ENCODE data around the gene NPAS3. TPM values are rescaled to one million over a fixed set of nuclear protein-coding genes. Genes with fewer than 3 reads are reported as not detected.

NPAS3 gene
- total and polyA plus RNA-seq, 2 of the 8 experiments (the other 6 are each of a cell fraction or from before 2014, with no cell fraction given), result 0.11 to 0.60 TPM

GRCh38 chr14:33776871-33777270 lies 838.2 kb downstream of the NPAS3 start:
- Histone ChIP-seq H3K36me3 (ENCODE audit: control insufficient read depth in 2 of 4, insufficient read depth in 4 of 4, low read length in 3 of 4) (no peaks in the 10 kb centered on the region), H3K79me2 (ENCODE audit: control insufficient read depth in 1 of 2, insufficient read depth in 2 of 2, low read length in 2 of 2) (no peaks in the 10 kb centered on the region), H4K8ac (ENCODE audit: extremely low read depth, insufficient read depth, low read length) (no peak overlapping the region), H2BK12ac (ENCODE audit: low read depth, low read length) (no peak overlapping the region), H3K14ac (ENCODE audit: insufficient read length) (no peak overlapping the region), H2BK15ac (ENCODE audit: low read length) (no peak overlapping the region), H2BK20ac (ENCODE audit: low read length) (no peak overlapping the region), H3K4me2 (ENCODE audit: insufficient read depth in 1 of 2, low read depth in 2 of 2, low read length in 2 of 2) (no peak overlapping the region; a peak in 1 of 4 replicates), H3K56ac (replicated peaks; ENCODE audit: insufficient read length, low read depth, low read length) (no peak overlapping the region), H3K9me3 (ENCODE audit: insufficient read depth in 2 of 2, low read depth in 1 of 2, low read length in 1 of 2) (no peaks in the 10 kb centered on the region), H3K79me1 (ENCODE audit: low read depth, low read length) (no peaks in the 10 kb centered on the region), H2BK5ac (ENCODE audit: low read depth, low read length) (no peak overlapping the region), H3K27ac (ENCODE audit: low read depth, low read length) (no peak overlapping the region), H4K91ac (replicated peaks; ENCODE audit: insufficient read length, low read length) (no peak overlapping the region), H3K23me2 (ENCODE audit: low read depth, low read length) (no peaks in the 10 kb centered on the region), H2AK5ac (ENCODE audit: low read depth, low read length) (no peak overlapping the region), H3K27me3 (replicated peaks in 1 of 4; ENCODE audit: control insufficient read depth in 3 of 4, extremely low read depth in 1 of 4, insufficient read depth in 3 of 4, low read length in 3 of 4) (no peaks in the 10 kb centered on the region), H3K18ac (ENCODE audit: extremely low read depth, low read length) (no peak overlapping the region), H4K20me1 (replicated peaks in 1 of 2; ENCODE audit: control insufficient read depth in 1 of 2, insufficient read depth in 2 of 2, low read length in 2 of 2) (no peaks in the 10 kb centered on the region), H3K4ac (replicated peaks; ENCODE audit: insufficient read length, low read depth, low read length) (no peak overlapping the region), H3K23ac (ENCODE audit: insufficient read length) (no peak overlapping the region), H4K5ac (ENCODE audit: insufficient read length, low read depth, low read length) (no peak overlapping the region), H3K4me1 (replicated peaks in 1 of 4; ENCODE audit: control insufficient read depth in 3 of 4, insufficient read depth in 4 of 4, low read length in 3 of 4) (peaks cover 0 to 11% (median 0%) of the 10 kb centered on the region in 4 experiments; a peak in 2 of 7 replicates), H2BK120ac (replicated peaks; ENCODE audit: low read depth, low read length) (no peak overlapping the region), H2AFZ (ENCODE audit: low read length) (no peak overlapping the region), H3K4me3 (ENCODE audit: extremely low read depth in 1 of 4, insufficient read depth in 2 of 4, low read depth in 3 of 4, low read length in 4 of 4) (no peak overlapping the region), H3K9ac (replicated peaks in 1 of 4; ENCODE audit: extremely low read depth in 1 of 4, low read depth in 3 of 4, low read length in 3 of 4) (no peak overlapping the region)
- ChIA-PET POLR2A (ENCODE audit: partially characterized antibody) (no interaction called here), CTCF (ENCODE audit: partially characterized antibody) (interaction anchor here (0.9 to 1.1 kb wide), 2 partner anchors 12 to 16 kb away, joined by 3 to 4 read pairs; no protein-coding TSS in a partner anchor)
- DNase-seq (ENCODE audit: low read depth in 1 of 2, low spot score in 2 of 2) (no peak), FAIRE-seq (no peak)
- 83% methylated on average over 6 of the region's 6 CpGs; no CpG with 5 or more reads in 1 of the 2 experiments for WGBS, 2 experiments (ENCODE audit: extremely low coverage in 1 of 2, insufficient coverage in 1 of 2, insufficient read length in 1 of 2, insufficient replicate concordance in 2 of 2, low coverage in 1 of 2, low lambda C conversion rate in 2 of 2, missing lambda C conversion rate in 1 of 2)
- TF ChIP-seq TEAD4 (IDR thresholded peaks at IDR 0.05; ENCODE audit: low read depth, low read length) (no peak), CTBP2 (IDR thresholded peaks at IDR 0.05; ENCODE audit: borderline replicate concordance, insufficient read depth, insufficient read length, low read length) (no peak)

All from H1 (cell line).